Neural cell (in vitro differentiated cells): ENCODE data around the gene PCDHB7.

ENCODE experiments used
- EP300 ChIP-seq: fragments of 450-650 bp; conservative IDR thresholded peaks from 2 replicates; pipeline ENCODE4 v1.6.1; 2014; ENCODE audit warnings: antibody characterized with exemption, mild to moderate bottlenecking, moderate library complexity; ENCODE audit not compliant: poor library complexity, severe bottlenecking
- EZH2 ChIP-seq: fragments of 200-600, 300-800 bp; shearing (Covaris generic), sonication (generic); IDR thresholded peaks from 2 replicates; pipeline ENCODE4 v1.6.1; 2014; ENCODE audit warnings: antibody characterized with exemption, low read length, borderline replicate concordance, mild to moderate bottlenecking; ENCODE audit not compliant: insufficient read depth, poor library complexity, severe bottlenecking
- POLR2AphosphoS5 ChIP-seq: IDR thresholded peaks from 2 replicates; pipeline ENCODE4 v1.6.1; 2012
- RAD21 ChIP-seq: fragments of 450-650 bp; conservative IDR thresholded peaks from 2 replicates; pipeline ENCODE4 v1.6.1; 2014; ENCODE audit warnings: antibody characterized with exemption, mild to moderate bottlenecking, moderate library complexity
- SMC3 ChIP-seq: fragments of 450-650 bp; conservative IDR thresholded peaks from 2 replicates; pipeline ENCODE4 v1.6.1; 2014; ENCODE audit warnings: antibody characterized with exemption, mild to moderate bottlenecking, moderate library complexity; ENCODE audit not compliant: poor library complexity
- TAF1 ChIP-seq: IDR thresholded peaks from 2 replicates; pipeline ENCODE4 v1.6.1; 2012; ENCODE audit warnings: low read depth
- TF ChIP-seq, protein P1 (sequence below): fragments of 450-650 bp; IDR thresholded peaks from 2 replicates; pipeline ENCODE4 v1.5.1; 2014; ENCODE audit warnings: antibody characterized with exemption, mild to moderate bottlenecking, moderate library complexity; ENCODE audit not compliant: poor library complexity, severe bottlenecking
- TF ChIP-seq, protein P2 (sequence below): IDR thresholded peaks from 2 replicates; pipeline ENCODE4 v1.6.1; 2012; ENCODE audit warnings: borderline replicate concordance

- no peak for TF ChIP-seq EZH2
- TF ChIP-seq EP300: no peak
- TF ChIP-seq, protein P1, sequence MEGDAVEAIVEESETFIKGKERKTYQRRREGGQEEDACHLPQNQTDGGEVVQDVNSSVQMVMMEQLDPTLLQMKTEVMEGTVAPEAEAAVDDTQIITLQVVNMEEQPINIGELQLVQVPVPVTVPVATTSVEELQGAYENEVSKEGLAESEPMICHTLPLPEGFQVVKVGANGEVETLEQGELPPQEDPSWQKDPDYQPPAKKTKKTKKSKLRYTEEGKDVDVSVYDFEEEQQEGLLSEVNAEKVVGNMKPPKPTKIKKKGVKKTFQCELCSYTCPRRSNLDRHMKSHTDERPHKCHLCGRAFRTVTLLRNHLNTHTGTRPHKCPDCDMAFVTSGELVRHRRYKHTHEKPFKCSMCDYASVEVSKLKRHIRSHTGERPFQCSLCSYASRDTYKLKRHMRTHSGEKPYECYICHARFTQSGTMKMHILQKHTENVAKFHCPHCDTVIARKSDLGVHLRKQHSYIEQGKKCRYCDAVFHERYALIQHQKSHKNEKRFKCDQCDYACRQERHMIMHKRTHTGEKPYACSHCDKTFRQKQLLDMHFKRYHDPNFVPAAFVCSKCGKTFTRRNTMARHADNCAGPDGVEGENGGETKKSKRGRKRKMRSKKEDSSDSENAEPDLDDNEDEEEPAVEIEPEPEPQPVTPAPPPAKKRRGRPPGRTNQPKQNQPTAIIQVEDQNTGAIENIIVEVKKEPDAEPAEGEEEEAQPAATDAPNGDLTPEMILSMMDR: no peak
- no peak for TF ChIP-seq TAF1
- TF ChIP-seq RAD21: no peak
- no peak for TF ChIP-seq POLR2AphosphoS5
- TF ChIP-seq, protein P2, sequence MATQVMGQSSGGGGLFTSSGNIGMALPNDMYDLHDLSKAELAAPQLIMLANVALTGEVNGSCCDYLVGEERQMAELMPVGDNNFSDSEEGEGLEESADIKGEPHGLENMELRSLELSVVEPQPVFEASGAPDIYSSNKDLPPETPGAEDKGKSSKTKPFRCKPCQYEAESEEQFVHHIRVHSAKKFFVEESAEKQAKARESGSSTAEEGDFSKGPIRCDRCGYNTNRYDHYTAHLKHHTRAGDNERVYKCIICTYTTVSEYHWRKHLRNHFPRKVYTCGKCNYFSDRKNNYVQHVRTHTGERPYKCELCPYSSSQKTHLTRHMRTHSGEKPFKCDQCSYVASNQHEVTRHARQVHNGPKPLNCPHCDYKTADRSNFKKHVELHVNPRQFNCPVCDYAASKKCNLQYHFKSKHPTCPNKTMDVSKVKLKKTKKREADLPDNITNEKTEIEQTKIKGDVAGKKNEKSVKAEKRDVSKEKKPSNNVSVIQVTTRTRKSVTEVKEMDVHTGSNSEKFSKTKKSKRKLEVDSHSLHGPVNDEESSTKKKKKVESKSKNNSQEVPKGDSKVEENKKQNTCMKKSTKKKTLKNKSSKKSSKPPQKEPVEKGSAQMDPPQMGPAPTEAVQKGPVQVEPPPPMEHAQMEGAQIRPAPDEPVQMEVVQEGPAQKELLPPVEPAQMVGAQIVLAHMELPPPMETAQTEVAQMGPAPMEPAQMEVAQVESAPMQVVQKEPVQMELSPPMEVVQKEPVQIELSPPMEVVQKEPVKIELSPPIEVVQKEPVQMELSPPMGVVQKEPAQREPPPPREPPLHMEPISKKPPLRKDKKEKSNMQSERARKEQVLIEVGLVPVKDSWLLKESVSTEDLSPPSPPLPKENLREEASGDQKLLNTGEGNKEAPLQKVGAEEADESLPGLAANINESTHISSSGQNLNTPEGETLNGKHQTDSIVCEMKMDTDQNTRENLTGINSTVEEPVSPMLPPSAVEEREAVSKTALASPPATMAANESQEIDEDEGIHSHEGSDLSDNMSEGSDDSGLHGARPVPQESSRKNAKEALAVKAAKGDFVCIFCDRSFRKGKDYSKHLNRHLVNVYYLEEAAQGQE: no peak
- TF ChIP-seq SMC3: no peak
Observed at GRCh38 chr5:141150224-141150992, 22.0 kb upstream of the PCDHB7 start.
